WI38 (cell line): ENCODE data around the gene KRTAP5-1.
"Not testable (repeated sequence)": the region's sequence is repeated elsewhere in the genome, so short reads cannot be mapped to it uniquely, and the experiment has no call there.

ENCODE experiments used
- H3K4me3 ChIP-seq: 2 replicates; pipeline ENCODE4 v1.5.1; 2011; ENCODE audit warnings: low read depth, mild to moderate bottlenecking, control low read depth, low read length
- TF ChIP-seq, protein P1 (sequence below): IDR thresholded peaks from 2 replicates; pipeline ENCODE4 v1.5.1; 2012; ENCODE audit warnings: low read depth, mild to moderate bottlenecking, control low read depth, low read length

The KRTAP5-1 gene, protein sequence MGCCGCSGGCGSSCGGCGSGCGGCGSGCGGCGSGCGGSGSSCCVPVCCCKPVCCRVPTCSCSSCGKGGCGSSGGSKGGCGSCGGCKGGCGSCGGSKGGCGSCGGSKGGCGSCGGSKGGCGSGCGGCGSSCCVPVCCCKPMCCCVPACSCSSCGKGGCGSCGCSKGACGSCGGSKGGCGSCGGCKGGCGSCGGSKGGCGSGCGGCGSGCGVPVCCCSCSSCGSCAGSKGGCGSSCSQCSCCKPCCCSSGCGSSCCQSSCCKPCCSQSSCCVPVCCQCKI

DNA sequence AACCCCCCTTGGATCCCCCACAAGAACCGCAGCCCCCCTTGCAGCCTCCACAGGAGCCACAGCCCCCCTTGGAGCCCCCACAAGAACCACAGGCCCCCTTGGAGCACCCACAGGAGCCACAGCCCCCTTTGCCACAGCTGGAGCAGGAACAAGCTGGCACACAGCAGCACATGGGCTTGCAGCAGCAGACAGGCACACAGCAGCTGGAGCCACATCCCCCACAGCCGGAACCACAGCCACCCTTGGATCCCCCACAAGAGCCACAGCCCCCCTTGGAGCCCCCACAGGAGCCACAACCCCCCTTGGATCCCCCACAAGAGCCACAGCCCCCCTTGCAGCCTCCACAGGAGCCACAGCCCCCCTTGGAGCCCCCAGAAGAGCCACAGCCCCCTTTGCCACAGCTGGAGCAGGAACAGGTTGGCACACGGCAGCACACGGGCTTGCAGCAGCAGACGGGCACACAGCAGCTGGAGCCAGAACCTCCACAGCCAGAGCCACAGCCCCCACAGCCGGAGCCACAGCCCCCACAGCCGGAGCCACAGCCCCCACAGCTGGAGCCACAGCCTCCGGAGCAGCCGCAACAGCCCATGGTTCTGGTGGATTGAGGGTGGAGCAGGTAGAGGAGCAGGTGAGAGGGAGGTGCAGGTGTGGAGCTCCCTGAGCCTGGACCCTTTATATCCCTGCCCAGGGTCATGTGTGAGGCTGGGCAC is at the start of gene KRTAP5-1:
Gene KRTAP5-1, minus strand, starts transcription at position 623 of the 710 bp plus-strand sequence. Its CDS starts 34 bp downstream, at position 589.
- H3K4me3 ChIP-seq, result not testable (repeated sequence)

DNA sequence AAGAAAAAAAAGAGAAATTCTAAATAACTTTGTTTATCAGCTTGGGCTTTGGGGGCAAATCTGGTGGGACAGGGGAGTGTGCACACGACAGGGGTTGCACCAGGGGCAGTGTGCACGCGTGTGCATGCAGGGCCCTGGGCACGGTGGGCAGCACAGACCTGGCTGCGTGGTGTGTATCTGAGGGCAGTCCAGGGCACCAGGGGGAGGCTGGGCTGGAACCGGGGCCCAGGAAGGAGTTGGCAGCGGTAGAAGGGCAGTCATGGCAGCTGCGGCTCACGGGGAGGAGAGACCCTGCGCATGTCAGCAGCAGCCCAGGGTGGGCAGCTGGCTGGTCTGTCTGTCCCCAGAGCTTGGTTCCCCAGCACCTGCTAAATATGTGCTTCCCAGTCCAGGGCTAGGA is 48.8 kb upstream of the KRTAP5-1 start:
- no peak overlapping the region for H3K4me3 ChIP-seq
- TF ChIP-seq, protein P1, sequence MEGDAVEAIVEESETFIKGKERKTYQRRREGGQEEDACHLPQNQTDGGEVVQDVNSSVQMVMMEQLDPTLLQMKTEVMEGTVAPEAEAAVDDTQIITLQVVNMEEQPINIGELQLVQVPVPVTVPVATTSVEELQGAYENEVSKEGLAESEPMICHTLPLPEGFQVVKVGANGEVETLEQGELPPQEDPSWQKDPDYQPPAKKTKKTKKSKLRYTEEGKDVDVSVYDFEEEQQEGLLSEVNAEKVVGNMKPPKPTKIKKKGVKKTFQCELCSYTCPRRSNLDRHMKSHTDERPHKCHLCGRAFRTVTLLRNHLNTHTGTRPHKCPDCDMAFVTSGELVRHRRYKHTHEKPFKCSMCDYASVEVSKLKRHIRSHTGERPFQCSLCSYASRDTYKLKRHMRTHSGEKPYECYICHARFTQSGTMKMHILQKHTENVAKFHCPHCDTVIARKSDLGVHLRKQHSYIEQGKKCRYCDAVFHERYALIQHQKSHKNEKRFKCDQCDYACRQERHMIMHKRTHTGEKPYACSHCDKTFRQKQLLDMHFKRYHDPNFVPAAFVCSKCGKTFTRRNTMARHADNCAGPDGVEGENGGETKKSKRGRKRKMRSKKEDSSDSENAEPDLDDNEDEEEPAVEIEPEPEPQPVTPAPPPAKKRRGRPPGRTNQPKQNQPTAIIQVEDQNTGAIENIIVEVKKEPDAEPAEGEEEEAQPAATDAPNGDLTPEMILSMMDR, result no peak

DNA sequence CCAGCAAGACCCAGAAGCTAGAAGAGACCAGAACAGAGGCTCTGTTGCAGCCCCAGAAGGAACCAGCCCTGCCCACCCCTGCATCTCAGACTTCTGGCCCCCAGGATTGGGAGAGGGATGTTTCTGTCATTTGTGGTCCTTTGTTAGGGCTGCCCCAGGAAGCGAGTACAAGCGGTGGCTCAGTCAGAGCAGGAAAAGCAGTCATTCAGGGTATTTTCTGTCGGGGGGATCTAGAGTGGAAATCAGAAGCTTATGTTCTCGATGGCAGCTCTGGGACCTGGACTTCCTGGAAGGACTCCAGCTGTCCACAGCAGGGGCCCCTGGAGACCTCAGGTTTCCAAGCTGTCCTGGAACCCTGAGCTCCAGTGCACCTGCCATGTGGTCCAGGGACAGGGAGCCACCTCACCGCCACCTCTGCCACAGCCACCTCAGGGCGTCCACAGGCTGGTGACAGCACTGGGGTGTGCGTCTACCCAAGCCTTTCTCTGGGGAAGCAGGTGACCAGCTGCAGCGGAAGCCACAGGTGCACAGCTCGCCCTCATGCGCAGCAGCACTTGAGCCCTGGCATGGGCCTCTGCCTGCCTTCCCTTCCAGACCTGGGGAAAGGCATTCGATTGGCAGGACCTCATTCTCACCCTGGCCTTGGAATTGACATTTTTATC is 47.1 kb upstream of the KRTAP5-1 start:
- H3K4me3 ChIP-seq, result no peak overlapping the region
- TF ChIP-seq, protein P1, result no peak

DNA sequence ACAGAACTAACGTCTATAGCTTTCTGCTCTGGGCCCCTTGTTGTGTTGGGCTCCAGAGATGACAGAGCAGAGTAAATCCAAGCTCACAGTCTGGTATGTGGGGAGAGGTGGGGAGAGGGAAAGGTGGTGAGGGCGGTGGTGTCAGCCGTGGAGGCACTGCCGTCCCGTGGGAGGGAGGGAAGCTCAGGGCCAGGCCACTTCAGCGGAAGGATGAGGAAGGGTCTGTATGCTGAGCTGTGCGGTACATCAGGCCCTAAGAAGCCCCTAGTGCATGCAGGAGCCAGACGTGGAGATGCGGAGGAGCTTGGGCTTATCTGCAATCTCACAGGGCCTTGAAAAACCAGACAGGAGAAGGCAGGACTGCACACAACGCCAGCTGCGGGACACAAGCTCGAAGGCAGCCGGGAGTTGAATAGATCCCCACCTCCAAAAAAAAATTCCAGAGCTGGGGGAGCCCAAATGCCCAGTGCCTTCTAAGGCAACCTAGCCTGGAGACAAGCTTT is 46.0 kb upstream of the KRTAP5-1 start:
- TF ChIP-seq, protein P1, result no peak

DNA sequence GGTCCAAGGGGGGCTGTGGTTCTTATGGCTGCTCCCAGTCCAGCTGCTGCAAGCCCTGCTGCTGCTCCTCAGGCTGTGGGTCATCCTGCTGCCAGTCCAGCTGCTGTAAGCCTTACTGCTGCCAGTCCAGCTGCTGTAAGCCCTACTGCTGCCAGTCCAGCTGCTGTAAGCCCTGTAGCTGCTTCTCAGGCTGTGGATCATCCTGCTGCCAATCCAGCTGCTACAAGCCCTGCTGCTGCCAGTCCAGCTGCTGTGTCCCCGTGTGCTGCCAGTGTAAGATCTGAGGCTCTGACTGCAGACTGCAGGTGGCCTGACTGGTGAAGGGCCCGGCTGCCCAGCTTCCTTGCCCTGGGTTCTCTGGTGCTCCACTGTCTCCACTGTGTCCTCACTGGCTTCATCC is 45.2 kb upstream of the KRTAP5-1 start:
- TF ChIP-seq, protein P1, result no peak
- no peak overlapping the region for H3K4me3 ChIP-seq

More for the DNA sequence above, 46.0 kb upstream of the KRTAP5-1 start:
- H3K4me3 ChIP-seq, result no peak overlapping the region

DNA sequence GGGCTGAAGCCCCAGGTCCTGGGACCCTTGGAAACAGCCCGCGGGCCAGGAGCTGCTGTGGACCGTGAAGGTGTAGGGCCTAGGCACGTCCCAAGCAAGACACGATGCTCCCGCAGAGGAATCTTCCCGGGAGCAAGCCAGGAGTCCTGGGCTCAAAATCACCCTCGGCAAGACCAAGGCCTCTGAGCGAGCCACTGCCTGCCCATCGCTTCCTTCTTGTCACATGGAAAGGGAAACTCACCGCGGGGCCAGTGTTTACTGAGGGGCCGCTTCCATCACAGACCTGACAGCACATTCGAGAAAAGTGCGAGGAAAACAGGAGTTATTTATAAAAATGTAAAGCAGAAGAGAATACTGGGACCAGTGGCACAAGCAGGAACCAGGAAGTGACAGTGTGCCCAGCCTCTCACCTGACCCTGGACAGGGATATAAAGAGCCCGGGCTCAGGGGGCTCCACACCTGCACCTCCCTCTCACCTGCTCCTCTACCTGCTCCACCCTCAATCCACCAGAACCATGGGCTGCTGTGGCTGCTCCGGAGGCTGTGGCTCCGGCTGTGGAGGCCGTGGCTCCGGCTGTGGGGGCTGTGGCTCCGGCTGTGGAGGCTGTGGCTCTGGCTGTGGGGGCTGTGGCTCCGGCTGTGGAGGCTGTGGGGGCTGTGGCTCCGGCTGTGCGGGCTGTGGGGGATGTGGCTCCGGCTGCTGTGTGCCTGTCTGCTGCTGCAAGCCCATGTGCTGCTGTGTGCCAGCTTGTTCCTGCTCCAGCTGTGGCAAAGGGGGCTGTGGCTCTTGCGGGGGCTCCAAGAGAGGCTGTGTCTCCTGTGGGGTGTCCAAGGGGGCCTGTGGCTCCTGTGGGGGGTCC is 44.5 kb upstream of the KRTAP5-1 start, which contains the start of gene KRTAP5-5:
Gene KRTAP5-5, plus strand, starts transcription at position 450 of the 860 bp plus-strand sequence. Its CDS starts 66 bp downstream, at position 516.
- H3K4me3 ChIP-seq, result no peak within 1 kb of the TSS
- TF ChIP-seq, protein P1, result no peak
